Measurements from ENCODE around the gene PLEKHA6.

Gene PLEKHA6, protein sequence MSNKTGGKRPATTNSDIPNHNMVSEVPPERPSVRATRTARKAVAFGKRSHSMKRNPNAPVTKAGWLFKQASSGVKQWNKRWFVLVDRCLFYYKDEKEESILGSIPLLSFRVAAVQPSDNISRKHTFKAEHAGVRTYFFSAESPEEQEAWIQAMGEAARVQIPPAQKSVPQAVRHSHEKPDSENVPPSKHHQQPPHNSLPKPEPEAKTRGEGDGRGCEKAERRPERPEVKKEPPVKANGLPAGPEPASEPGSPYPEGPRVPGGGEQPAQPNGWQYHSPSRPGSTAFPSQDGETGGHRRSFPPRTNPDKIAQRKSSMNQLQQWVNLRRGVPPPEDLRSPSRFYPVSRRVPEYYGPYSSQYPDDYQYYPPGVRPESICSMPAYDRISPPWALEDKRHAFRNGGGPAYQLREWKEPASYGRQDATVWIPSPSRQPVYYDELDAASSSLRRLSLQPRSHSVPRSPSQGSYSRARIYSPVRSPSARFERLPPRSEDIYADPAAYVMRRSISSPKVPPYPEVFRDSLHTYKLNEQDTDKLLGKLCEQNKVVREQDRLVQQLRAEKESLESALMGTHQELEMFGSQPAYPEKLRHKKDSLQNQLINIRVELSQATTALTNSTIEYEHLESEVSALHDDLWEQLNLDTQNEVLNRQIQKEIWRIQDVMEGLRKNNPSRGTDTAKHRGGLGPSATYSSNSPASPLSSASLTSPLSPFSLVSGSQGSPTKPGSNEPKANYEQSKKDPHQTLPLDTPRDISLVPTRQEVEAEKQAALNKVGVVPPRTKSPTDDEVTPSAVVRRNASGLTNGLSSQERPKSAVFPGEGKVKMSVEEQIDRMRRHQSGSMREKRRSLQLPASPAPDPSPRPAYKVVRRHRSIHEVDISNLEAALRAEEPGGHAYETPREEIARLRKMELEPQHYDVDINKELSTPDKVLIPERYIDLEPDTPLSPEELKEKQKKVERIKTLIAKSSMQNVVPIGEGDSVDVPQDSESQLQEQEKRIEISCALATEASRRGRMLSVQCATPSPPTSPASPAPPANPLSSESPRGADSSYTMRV
- long read RNA-seq, result 0 reads

DNA sequence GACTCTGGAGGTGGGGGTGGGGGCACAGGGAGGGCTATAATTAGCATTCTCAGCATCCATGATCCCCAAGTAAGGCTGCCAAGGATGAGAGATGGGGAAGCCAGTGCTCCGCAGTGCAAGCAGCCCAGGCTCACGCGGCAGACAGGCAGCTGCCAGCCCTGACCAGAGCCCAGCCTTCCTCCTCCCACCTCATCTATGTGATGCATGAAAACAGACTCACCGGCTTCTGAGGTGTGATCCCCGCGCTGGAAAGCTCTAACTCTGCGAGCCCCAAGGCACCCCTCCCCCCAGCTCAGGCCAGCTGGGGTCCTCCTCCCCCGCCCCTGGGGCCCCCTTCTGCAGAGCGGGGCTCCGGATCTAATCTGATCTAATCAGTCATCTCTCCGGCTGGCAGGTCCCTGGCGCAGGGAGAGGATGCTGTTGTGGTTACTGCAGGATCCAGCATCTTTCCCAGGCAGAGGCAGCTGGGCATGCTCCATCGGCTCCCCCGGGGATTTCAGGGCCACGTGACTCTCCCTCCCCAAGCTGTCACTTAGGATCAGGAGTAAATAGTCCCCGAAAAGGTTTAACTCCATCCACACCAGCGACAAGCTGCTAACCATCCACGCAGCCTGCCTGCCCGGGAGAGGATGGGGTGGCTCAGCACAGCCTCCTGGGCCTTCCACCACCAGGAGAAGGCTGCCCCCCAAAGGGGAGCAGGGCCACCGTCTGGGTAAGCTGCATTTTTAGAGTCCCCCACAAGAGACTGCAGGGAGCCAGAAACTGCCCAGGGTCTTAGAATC lies at the start of gene PLEKHA6:
Gene PLEKHA6, minus strand, starts transcription at position 456 of the 782 bp plus-strand sequence. CDS start 86,202 bp downstream, outside the sequence.
- H3K4me3 ChIP-seq (replicated peaks; ENCODE audit: insufficient read depth, low read length), result no peak within 1 kb of the TSS
- no peak within 1 kb of the TSS for H3K27ac ChIP-seq (replicated peaks)
- no peaks in the 10 kb centered on the region for H3K27me3 ChIP-seq (ENCODE audit: insufficient read depth, poor library complexity, severe bottlenecking)
- no peak for DNase-seq (ENCODE audit: low read depth in 1 of 2, low spot score in 1 of 2)
- TF ChIP-seq CTCF (IDR thresholded peaks at IDR 0.05; ENCODE audit: insufficient read depth, low read length) (no peak), GABPA (IDR thresholded peaks at IDR 0.05; ENCODE audit: low read depth) (no peak), SPI1 (IDR thresholded peaks at IDR 0.05; ENCODE audit: borderline replicate concordance, low read depth) (no peak), POLR2AphosphoS5 (IDR thresholded peaks at IDR 0.05; ENCODE audit: low read depth) (no peak)
- TF ChIP-seq, protein P1, sequence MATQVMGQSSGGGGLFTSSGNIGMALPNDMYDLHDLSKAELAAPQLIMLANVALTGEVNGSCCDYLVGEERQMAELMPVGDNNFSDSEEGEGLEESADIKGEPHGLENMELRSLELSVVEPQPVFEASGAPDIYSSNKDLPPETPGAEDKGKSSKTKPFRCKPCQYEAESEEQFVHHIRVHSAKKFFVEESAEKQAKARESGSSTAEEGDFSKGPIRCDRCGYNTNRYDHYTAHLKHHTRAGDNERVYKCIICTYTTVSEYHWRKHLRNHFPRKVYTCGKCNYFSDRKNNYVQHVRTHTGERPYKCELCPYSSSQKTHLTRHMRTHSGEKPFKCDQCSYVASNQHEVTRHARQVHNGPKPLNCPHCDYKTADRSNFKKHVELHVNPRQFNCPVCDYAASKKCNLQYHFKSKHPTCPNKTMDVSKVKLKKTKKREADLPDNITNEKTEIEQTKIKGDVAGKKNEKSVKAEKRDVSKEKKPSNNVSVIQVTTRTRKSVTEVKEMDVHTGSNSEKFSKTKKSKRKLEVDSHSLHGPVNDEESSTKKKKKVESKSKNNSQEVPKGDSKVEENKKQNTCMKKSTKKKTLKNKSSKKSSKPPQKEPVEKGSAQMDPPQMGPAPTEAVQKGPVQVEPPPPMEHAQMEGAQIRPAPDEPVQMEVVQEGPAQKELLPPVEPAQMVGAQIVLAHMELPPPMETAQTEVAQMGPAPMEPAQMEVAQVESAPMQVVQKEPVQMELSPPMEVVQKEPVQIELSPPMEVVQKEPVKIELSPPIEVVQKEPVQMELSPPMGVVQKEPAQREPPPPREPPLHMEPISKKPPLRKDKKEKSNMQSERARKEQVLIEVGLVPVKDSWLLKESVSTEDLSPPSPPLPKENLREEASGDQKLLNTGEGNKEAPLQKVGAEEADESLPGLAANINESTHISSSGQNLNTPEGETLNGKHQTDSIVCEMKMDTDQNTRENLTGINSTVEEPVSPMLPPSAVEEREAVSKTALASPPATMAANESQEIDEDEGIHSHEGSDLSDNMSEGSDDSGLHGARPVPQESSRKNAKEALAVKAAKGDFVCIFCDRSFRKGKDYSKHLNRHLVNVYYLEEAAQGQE (IDR thresholded peaks at IDR 0.05; ENCODE audit: insufficient replicate concordance, low read depth), result no peak

GRCh38 chr1:204409123-204409522 lies 49.4 kb upstream of the PLEKHA6 start:
- H3K27me3 ChIP-seq (ENCODE audit: insufficient read depth, poor library complexity, severe bottlenecking), result no peaks in the 10 kb centered on the region
- peak overlapping the region; percentile 71 for H3K4me3 ChIP-seq (replicated peaks; ENCODE audit: insufficient read depth, low read length)
- peak overlapping the region; percentile 93 for H3K27ac ChIP-seq (replicated peaks)
- peak in 1 of 2 experiments; percentile 30 for DNase-seq (ENCODE audit: low read depth in 1 of 2, low spot score in 1 of 2)
- TF ChIP-seq SPI1 (IDR thresholded peaks at IDR 0.05; ENCODE audit: borderline replicate concordance, low read depth), result peak; percentile 34; the same call in 1 of the 2 replicates
- TF ChIP-seq, protein P1 (IDR thresholded peaks at IDR 0.05; ENCODE audit: insufficient replicate concordance, low read depth), result peak; percentile 83
- no peak for TF ChIP-seq GABPA (IDR thresholded peaks at IDR 0.05; ENCODE audit: low read depth)

DNA sequence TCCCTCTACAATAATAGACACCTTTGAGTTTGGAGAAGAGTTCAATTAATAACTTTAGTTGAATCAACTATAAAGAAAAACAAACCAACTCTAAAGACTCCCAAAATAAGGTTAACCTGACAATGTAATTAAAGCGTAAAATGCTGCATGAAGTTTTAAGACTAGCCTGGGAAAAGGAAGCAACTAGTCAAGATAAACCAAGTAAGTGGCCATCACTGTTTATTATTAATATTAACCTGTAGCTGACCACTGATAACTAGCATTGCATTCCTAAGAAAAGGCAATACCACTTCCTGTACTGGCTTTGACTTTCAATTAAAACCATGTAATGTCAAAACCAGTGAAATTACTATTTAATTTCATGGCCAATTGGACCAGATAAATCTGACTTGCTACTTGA lies 48.9 kb upstream of the PLEKHA6 start:
- no peak for TF ChIP-seq CTCF (IDR thresholded peaks at IDR 0.05; ENCODE audit: insufficient read depth, low read length)
- TF ChIP-seq, protein P1 (IDR thresholded peaks at IDR 0.05; ENCODE audit: insufficient replicate concordance, low read depth), result no peak
- no peak for TF ChIP-seq SPI1 (IDR thresholded peaks at IDR 0.05; ENCODE audit: borderline replicate concordance, low read depth)
- no peak for TF ChIP-seq POLR2AphosphoS5 (IDR thresholded peaks at IDR 0.05; ENCODE audit: low read depth)
- no peak for TF ChIP-seq GABPA (IDR thresholded peaks at IDR 0.05; ENCODE audit: low read depth)
- H3K4me3 ChIP-seq (replicated peaks; ENCODE audit: insufficient read depth, low read length), result peak overlapping the region; percentile 71
- H3K27ac ChIP-seq (replicated peaks), result no peak overlapping the region
- H3K27me3 ChIP-seq (ENCODE audit: insufficient read depth, poor library complexity, severe bottlenecking), result no peaks in the 10 kb centered on the region
- no peak for DNase-seq (ENCODE audit: low read depth in 1 of 2, low spot score in 1 of 2)
